ENCODE measurements around the gene CPPED1.
"Not testable (repeated sequence)": the region's sequence is repeated elsewhere in the genome, so short reads cannot be mapped to it uniquely, and the experiment has no call there.

DNA sequence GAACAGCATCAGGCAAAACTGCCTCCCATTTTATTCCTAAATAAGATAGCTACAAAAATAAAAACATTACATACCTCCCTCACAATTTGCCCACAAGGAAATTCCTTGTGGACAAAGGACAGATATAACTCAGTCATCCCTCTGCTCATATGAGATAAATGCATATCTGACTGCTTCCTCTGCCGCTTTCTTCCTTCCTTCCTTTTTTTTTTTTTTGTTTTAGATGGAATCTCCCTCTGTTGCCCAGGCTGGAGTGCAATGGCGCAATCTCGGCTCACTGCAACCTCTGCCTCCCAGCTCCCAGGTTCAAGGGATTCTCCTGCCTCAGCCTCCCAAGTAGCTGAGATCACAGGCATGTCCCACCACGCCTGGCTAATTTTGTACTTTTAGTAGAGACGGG is 9.6 kb upstream of the CPPED1 start:
- not testable (repeated sequence) for TF ChIP-seq CTCF, POLR2A (IDR thresholded peaks at IDR 0.05)
